Neuronal stem cell (in vitro differentiated cells): ENCODE data around the gene SLC12A4.

Source experiments
- DNase-seq: peaks from one replicate; pipeline ENCODE4 v3.0.0-alpha.2; 2013; ENCODE audit warnings: low spot score
- H2AFZ ChIP-seq: one replicate; pipeline ENCODE4 v1.6.1; 2013; ENCODE audit warnings: mild to moderate bottlenecking, low read length, inconsistent platforms
- H2AK5ac ChIP-seq: 2 replicates; pipeline ENCODE4 v1.6.1; 2013; ENCODE audit warnings: low read depth, mild to moderate bottlenecking, inconsistent platforms, low read length, moderate library complexity, mixed read lengths
- H2BK120ac ChIP-seq: 2 replicates; pipeline ENCODE4 v1.6.1; 2013; ENCODE audit warnings: low read depth, mild to moderate bottlenecking, inconsistent platforms, low read length, moderate library complexity, mixed read lengths
- H2BK12ac ChIP-seq: one replicate; pipeline ENCODE4 v1.6.1; 2013; ENCODE audit warnings: low read length, inconsistent platforms
- H2BK15ac ChIP-seq: 2 replicates; pipeline ENCODE4 v1.6.1; 2013; ENCODE audit warnings: mild to moderate bottlenecking, low read length, inconsistent platforms, mixed read lengths
- H2BK5ac ChIP-seq: one replicate; pipeline ENCODE4 v1.6.1; 2013; ENCODE audit warnings: inconsistent platforms, mild to moderate bottlenecking, low read length, moderate library complexity
- H3K14ac ChIP-seq: one replicate; pipeline ENCODE4 v1.6.1; 2013; ENCODE audit warnings: low read length, inconsistent platforms
- H3K18ac ChIP-seq: 2 replicates; pipeline ENCODE4 v1.6.1; 2013; ENCODE audit warnings: low read length, inconsistent platforms
- H3K23ac ChIP-seq: 2 replicates; pipeline ENCODE4 v1.6.1; 2013; ENCODE audit warnings: low read depth, mild to moderate bottlenecking, mixed read lengths, low read length, inconsistent platforms; ENCODE audit not compliant: poor library complexity
- H3K27ac ChIP-seq: replicated peaks from 3 replicates; pipeline ENCODE4 v1.5.1; 2013; ENCODE audit warnings: low read length, inconsistent platforms
- H3K27me3 ChIP-seq, 3 experiments: 2 replicates each; pipeline ENCODE4 v1.6.1; 2013; ENCODE audit warnings: low read length in 3 of 3, mild to moderate bottlenecking in 2 of 3, inconsistent platforms in 1 of 3, low read depth in 1 of 3, mixed read lengths in 1 of 3, moderate library complexity in 1 of 3; ENCODE audit not compliant: control insufficient read depth in 3 of 3, insufficient read depth in 3 of 3
- H3K36me3 ChIP-seq, 2 donors: replicated peaks in 1 of 2; 2 replicates each; pipeline ENCODE4 v1.6.1; 2013; ENCODE audit warnings: low read length in 2 of 2; ENCODE audit not compliant: control insufficient read depth in 2 of 2, insufficient read depth in 2 of 2
- H3K4ac ChIP-seq: 2 replicates; pipeline ENCODE4 v1.6.1; 2013; ENCODE audit warnings: inconsistent platforms, mild to moderate bottlenecking, low read length, moderate library complexity
- H3K4me1 ChIP-seq, 2 donors: 1 replicate in 1 of 2; 2 replicates in 1 of 2; pipeline ENCODE4 v1.6.1; 2013; ENCODE audit warnings: low read length in 2 of 2, low read depth in 1 of 2; ENCODE audit not compliant: control insufficient read depth in 2 of 2, insufficient read depth in 1 of 2
- H3K4me2 ChIP-seq: one replicate; pipeline ENCODE4 v1.6.1; 2013; ENCODE audit warnings: mild to moderate bottlenecking, low read length, inconsistent platforms; ENCODE audit not compliant: insufficient read depth, poor library complexity, severe bottlenecking
- H3K4me3 ChIP-seq, 2 donors: 2 replicates each; pipeline ENCODE4 v1.5.1; 2013; ENCODE audit warnings: low read length in 2 of 2, mild to moderate bottlenecking in 2 of 2, inconsistent platforms in 1 of 2, moderate library complexity in 1 of 2
- H3K79me1 ChIP-seq: one replicate; pipeline ENCODE4 v1.6.1; 2013; ENCODE audit warnings: low read depth, mild to moderate bottlenecking, inconsistent platforms, low read length, moderate library complexity
- H3K9ac ChIP-seq: one replicate; pipeline ENCODE4 v1.6.1; 2013; ENCODE audit warnings: mild to moderate bottlenecking, low read depth, low read length, inconsistent platforms; ENCODE audit not compliant: poor library complexity
- H3K9me3 ChIP-seq, 2 donors: replicated peaks in 1 of 2; 2 replicates each; pipeline versions ENCODE3 to v1.6.1; 2013; ENCODE audit warnings: low read length in 2 of 2, mild to moderate bottlenecking in 2 of 2, inconsistent platforms in 1 of 2, low read depth in 1 of 2, mixed read lengths in 1 of 2, moderate library complexity in 1 of 2; ENCODE audit not compliant: control insufficient read depth in 2 of 2, insufficient read depth in 1 of 2
- H4K8ac ChIP-seq: one replicate; pipeline ENCODE4 v1.6.1; 2013; ENCODE audit warnings: low read depth, mild to moderate bottlenecking, inconsistent platforms, low read length, moderate library complexity
- H4K91ac ChIP-seq: one replicate; pipeline ENCODE4 v1.6.1; 2013; ENCODE audit warnings: low read length, low read depth, mild to moderate bottlenecking, inconsistent platforms; ENCODE audit not compliant: poor library complexity
- WGBS, 2 donors: extraction: QIAGEN DNeasy Blood & Tissue Kit; methylation state at CpG; one replicate each; pipeline ENCODE4 v1.1.7; 2013; ENCODE audit warnings: missing lambda C conversion rate in 2 of 2, mixed read lengths in 1 of 2; ENCODE audit not compliant: insufficient read length in 2 of 2, insufficient replicate concordance in 1 of 2; ENCODE audit errors: extremely low coverage in 2 of 2; 5-methylcytosine and 5-hydroxymethylcytosine counted together

SLC12A4 gene

GRCh38 chr16:67923414-67924116 lies 44.9 kb downstream of the SLC12A4 start:
- H3K14ac ChIP-seq, result no peak overlapping the region
- no peak overlapping the region for H3K27ac ChIP-seq
- DNase-seq, result no peak
- peak overlapping the region; percentile 16 for H3K9ac ChIP-seq
- no peak overlapping the region for H2BK15ac ChIP-seq
- no peak overlapping the region for H3K18ac ChIP-seq
- H2BK5ac ChIP-seq, result no peak overlapping the region
- H2BK12ac ChIP-seq, result no peak overlapping the region
- no peak overlapping the region for H4K91ac ChIP-seq
- H3K36me3 ChIP-seq, result peaks cover 13 to 53% of the 10 kb centered on the region in 2 donors
- H2AK5ac ChIP-seq, result no peak overlapping the region
- peaks cover 18% of the 10 kb centered on the region for H3K79me1 ChIP-seq
- no peak overlapping the region for H3K4ac ChIP-seq
- H2AFZ ChIP-seq, result no peak overlapping the region
- no CpG with 5 or more reads among the region's 10 CpGs for WGBS, 2 donors
- H3K4me2 ChIP-seq, result no peak overlapping the region
- H4K8ac ChIP-seq, result no peak overlapping the region
- no peaks in the 10 kb centered on the region for H3K4me1 ChIP-seq
- H3K9me3 ChIP-seq, result peaks cover 0 to 2% of the 10 kb centered on the region in 2 donors
- H2BK120ac ChIP-seq, result no peak overlapping the region
- H3K27me3 ChIP-seq, result no peaks in the 10 kb centered on the region
- no peak overlapping the region for H3K23ac ChIP-seq
- H3K4me3 ChIP-seq, result no peak overlapping the region

DNA sequence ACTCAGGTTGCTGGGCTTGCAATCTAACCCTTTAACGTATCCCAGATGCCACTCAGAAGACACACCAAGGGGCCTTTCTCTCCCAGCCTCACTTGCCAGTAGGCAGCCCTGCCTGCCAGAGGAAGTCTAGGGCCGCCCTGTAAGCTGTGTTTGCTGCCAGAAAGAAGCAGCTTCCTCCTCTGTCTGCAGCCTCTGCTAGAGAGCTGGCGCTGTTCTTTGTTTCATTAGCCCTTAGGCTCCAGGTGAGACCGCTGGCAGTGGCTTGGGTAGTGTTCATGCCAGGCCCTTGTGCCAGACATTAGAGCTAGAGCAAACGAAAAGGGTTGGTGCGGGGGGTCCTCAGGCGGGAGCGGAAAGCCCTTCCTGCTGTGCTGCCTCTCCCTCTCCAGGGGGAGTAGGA lies 45.7 kb downstream of the SLC12A4 start:
- Histone ChIP-seq H3K4ac (no peak overlapping the region), H3K18ac (no peak overlapping the region), H2BK120ac (no peak overlapping the region), H3K23ac (no peak overlapping the region), H3K27me3 (no peaks in the 10 kb centered on the region), H3K4me1 (no peaks in the 10 kb centered on the region), H3K4me3 (no peak overlapping the region), H4K8ac (no peak overlapping the region), H4K91ac (no peak overlapping the region), H3K36me3 (peaks cover 15 to 48% of the 10 kb centered on the region in 2 donors), H2BK15ac (no peak overlapping the region), H3K9me3 (peaks cover 0 to 2% of the 10 kb centered on the region in 2 donors), H3K27ac (no peak overlapping the region), H2AK5ac (no peak overlapping the region), H3K4me2 (no peak overlapping the region), H2AFZ (no peak overlapping the region), H3K79me1 (peaks cover 21% of the 10 kb centered on the region), H2BK12ac (no peak overlapping the region), H3K9ac (no peak overlapping the region), H2BK5ac (peak overlapping the region; percentile 61), H3K14ac (no peak overlapping the region)
- DNase-seq, result no peak
- no CpG with 5 or more reads among the region's 8 CpGs for WGBS, 2 donors

DNA sequence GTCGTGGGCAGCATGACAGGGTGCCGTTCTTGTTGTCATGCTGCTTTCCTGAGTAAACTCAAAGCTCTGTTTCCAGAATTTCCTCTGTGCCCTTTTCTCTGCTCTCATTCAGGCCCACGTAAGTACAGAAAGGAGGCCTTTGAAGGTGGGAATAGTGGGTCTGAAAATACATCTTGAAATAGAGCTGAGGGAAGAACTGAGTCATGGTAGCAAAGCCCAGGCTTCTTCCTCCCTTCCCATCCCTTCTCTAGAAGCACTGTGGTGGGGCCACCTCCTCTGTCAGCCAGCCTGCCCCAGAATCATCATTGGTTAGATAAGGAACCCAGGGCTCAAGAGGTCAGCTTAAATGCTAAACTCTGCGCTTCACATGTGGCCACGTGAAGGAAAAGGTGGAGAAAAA lies 46.2 kb downstream of the SLC12A4 start:
- DNase-seq, result no peak
- Histone ChIP-seq H2AK5ac (no peak overlapping the region), H2BK15ac (no peak overlapping the region), H3K79me1 (peaks cover 23% of the 10 kb centered on the region), H3K4me3 (no peak overlapping the region), H3K4me2 (no peak overlapping the region), H3K9ac (peak overlapping the region; percentile 61), H3K9me3 (no peaks in the 10 kb centered on the region), H3K36me3 (peaks cover 14 to 47% of the 10 kb centered on the region in 2 donors), H4K91ac (no peak overlapping the region), H4K8ac (no peak overlapping the region), H2AFZ (no peak overlapping the region), H3K4me1 (no peaks in the 10 kb centered on the region), H3K4ac (no peak overlapping the region), H3K18ac (no peak overlapping the region), H2BK120ac (no peak overlapping the region), H2BK5ac (no peak overlapping the region), H3K27ac (no peak overlapping the region), H2BK12ac (no peak overlapping the region), H3K27me3 (no peaks in the 10 kb centered on the region), H3K14ac (no peak overlapping the region), H3K23ac (peak overlapping the region; percentile 29)
- WGBS, 2 donors, result no CpG with 5 or more reads among the region's 5 CpGs

DNA sequence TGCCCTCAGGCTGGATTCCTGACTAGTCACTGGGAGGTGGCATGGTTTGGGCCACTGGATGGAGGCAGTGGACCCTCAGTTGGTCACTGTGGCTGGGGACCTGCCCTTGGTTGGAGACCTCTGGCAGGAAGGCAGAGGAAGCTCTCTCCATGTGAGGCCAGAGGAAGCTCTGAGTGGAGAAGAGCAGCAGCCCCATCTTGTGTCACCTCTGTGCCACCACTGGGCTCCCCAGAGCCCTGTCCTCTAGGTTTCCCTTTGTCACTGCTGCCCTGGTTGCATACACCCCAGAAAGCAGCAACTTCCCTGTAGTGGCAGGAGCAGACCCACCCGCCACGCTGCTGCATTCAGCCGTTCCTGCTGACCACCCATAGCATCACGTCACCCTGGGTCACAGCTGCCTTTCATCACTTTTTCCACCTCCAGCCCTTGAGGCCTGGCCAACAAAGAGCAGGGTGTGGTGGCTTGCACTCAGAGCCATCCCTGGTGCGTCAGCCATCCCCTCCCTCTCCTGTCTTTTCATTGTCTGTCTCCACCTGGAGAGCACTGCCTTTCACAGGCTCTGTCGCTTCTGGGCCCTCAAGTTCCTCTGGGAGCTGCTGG lies 48.7 kb downstream of the SLC12A4 start:
- Histone ChIP-seq H3K4ac (no peak overlapping the region), H3K27ac (no peak overlapping the region), H4K91ac (no peak overlapping the region), H3K14ac (peak overlapping the region; percentile 14), H3K9ac (peak overlapping the region; percentile 30), H2BK15ac (no peak overlapping the region), H3K79me1 (peaks cover 29% of the 10 kb centered on the region), H2AK5ac (no peak overlapping the region), H3K36me3 (peaks cover 17 to 58% of the 10 kb centered on the region in 2 donors), H2BK120ac (no peak overlapping the region), H3K27me3 (no peaks in the 10 kb centered on the region), H3K18ac (no peak overlapping the region), H2BK12ac (no peak overlapping the region), H2BK5ac (no peak overlapping the region), H3K4me2 (no peak overlapping the region), H4K8ac (no peak overlapping the region), H3K23ac (no peak overlapping the region), H3K4me3 (peak overlapping the region in 1 of 2 donors; percentile 49), H3K9me3 (no peaks in the 10 kb centered on the region), H2AFZ (no peak overlapping the region), H3K4me1 (peaks cover 0 to 2% of the 10 kb centered on the region in 2 donors)
- DNase-seq, result no peak
- no CpG with 5 or more reads among the region's 6 CpGs for WGBS, 2 donors
